Ascending aorta (tissue), 2 donors: Measurements from ENCODE around the gene NUDT2. TPM values are rescaled to one million over a fixed set of nuclear protein-coding genes. Genes with fewer than 3 reads are reported as not detected.

Source experiments
- DNase-seq, 2 donors: peaks; one replicate each; pipeline ENCODE4 v3.0.0-alpha.2; 2019; ENCODE audit warnings: low spot score in 2 of 2
- H3K27ac ChIP-seq, 2 donors: fragments of 200-600 bp; sonication (generic); one replicate each; pipeline ENCODE4 v1.5.1; 2016 to 2017; ENCODE audit warnings: mild to moderate bottlenecking in 1 of 2
- H3K27me3 ChIP-seq: fragments of 200-600 bp; sonication (generic); one replicate; pipeline ENCODE4 v1.5.1; 2017
- H3K36me3 ChIP-seq, 2 donors: fragments of 200-600 bp; sonication (generic); one replicate each; pipeline ENCODE4 v1.5.1; 2016
- H3K4me1 ChIP-seq, 2 donors: fragments of 200-600 bp; sonication (generic); one replicate each; pipeline ENCODE4 v1.5.1; 2016 to 2017; ENCODE audit warnings: mild to moderate bottlenecking in 1 of 2
- H3K4me3 ChIP-seq, 2 donors: fragments of 200-600 bp; sonication (generic); one replicate each; pipeline ENCODE4 v1.5.1; 2016 to 2017; ENCODE audit warnings: mild to moderate bottlenecking in 1 of 2
- H3K9me3 ChIP-seq, 2 donors: fragments of 200-600 bp; sonication (generic); one replicate each; pipeline ENCODE4 v1.5.1; 2016
- CTCF ChIP-seq, 3 experiments: fragments of 200-600 bp in 2 of 3; fragments of 450-650 bp in 1 of 3; sonication (generic) in 2 of 3; IDR thresholded peaks; one replicate each; pipeline ENCODE4 v1.5.1; 2016 to 2019; ENCODE audit warnings: antibody characterized with exemption in 3 of 3, mild to moderate bottlenecking in 1 of 3, moderate library complexity in 1 of 3
- intact Hi-C: fragments of 100-400 bp; cut with DNase I; formaldehyde crosslinking; loops from one replicate; pipeline ENCODE4 v1.15.1; 2023
- total RNA-seq: library from RNA; depleted of rRNA; stranded (reverse); fragments of >200 nt; gene quantifications from one replicate; pipeline ENCODE4 v1.1.0, GENCODE V29; 2016

Gene NUDT2
- total RNA-seq, result not detected

- H3K4me1 ChIP-seq, result peaks cover 0 to 9% of the 10 kb centered on the region in 2 donors
- peak within 1 kb of the TSS; percentile 88 to 93 for H3K27ac ChIP-seq
- intact Hi-C loops, result loop anchor here (1.0 to 5.0 kb wide), 7 partner anchors 76 to 338 kb away; partner anchors contain the start of genes DCAF12, UBAP1 and UBAP2
- no peaks in the 10 kb centered on the region for H3K36me3 ChIP-seq
- no peaks in the 10 kb centered on the region for H3K9me3 ChIP-seq
- no peaks in the 10 kb centered on the region for H3K27me3 ChIP-seq
- no peak for TF ChIP-seq CTCF (IDR thresholded peaks at IDR 0.05)
- H3K4me3 ChIP-seq, result peak within 1 kb of the TSS; percentile 84 to 89
- peak; percentile 97 to 99 for DNase-seq
Measured at GRCh38 chr9:34328987-34329832, at the start of gene NUDT2, which contains the start of gene KIF24. TSS of gene NUDT2 (plus strand) at chr9:34329569. CDS start at chr9:34339040, 9,471 bp downstream. TSS of gene KIF24 (minus strand) at chr9:34329268. CDS start at chr9:34311346, 17,922 bp downstream.

- no peaks in the 10 kb centered on the region for H3K27me3 ChIP-seq
- no peak for TF ChIP-seq CTCF (IDR thresholded peaks at IDR 0.05)
- H3K36me3 ChIP-seq, result no peaks in the 10 kb centered on the region
- no peaks in the 10 kb centered on the region for H3K4me1 ChIP-seq
- H3K4me3 ChIP-seq, result no peak overlapping the region
- DNase-seq, result no peak
- intact Hi-C loops, result no loop called here
- H3K27ac ChIP-seq, result no peak overlapping the region
- no peaks in the 10 kb centered on the region for H3K9me3 ChIP-seq
Measured at GRCh38 chr9:34282096-34282495, 47.3 kb upstream of the NUDT2 start.

GRCh38 chr9:34289159-34289558 lies 40.2 kb upstream of the NUDT2 start:
- intact Hi-C loops, result no loop called here
- Histone ChIP-seq H3K27ac (no peak overlapping the region), H3K4me1 (no peaks in the 10 kb centered on the region), H3K9me3 (no peaks in the 10 kb centered on the region), H3K36me3 (no peaks in the 10 kb centered on the region), H3K4me3 (no peak overlapping the region), H3K27me3 (no peaks in the 10 kb centered on the region)
- no peak for DNase-seq
- no peak for TF ChIP-seq CTCF (IDR thresholded peaks at IDR 0.05)

- H3K36me3 ChIP-seq, result no peaks in the 10 kb centered on the region
- no peaks in the 10 kb centered on the region for H3K27me3 ChIP-seq
- intact Hi-C loops, result no loop called here
- DNase-seq, result no peak
- no peaks in the 10 kb centered on the region for H3K4me1 ChIP-seq
- no peak for TF ChIP-seq CTCF (IDR thresholded peaks at IDR 0.05)
- no peak overlapping the region for H3K4me3 ChIP-seq
- no peaks in the 10 kb centered on the region for H3K9me3 ChIP-seq
- no peak overlapping the region for H3K27ac ChIP-seq
Measured at GRCh38 chr9:34291023-34291422, 38.3 kb upstream of the NUDT2 start.

- Histone ChIP-seq H3K27ac (no peak overlapping the region), H3K4me1 (no peaks in the 10 kb centered on the region), H3K27me3 (no peaks in the 10 kb centered on the region), H3K36me3 (no peaks in the 10 kb centered on the region), H3K9me3 (no peaks in the 10 kb centered on the region), H3K4me3 (no peak overlapping the region)
- DNase-seq, result no peak
- intact Hi-C loops, result no loop called here
- TF ChIP-seq CTCF (IDR thresholded peaks at IDR 0.05), result no peak
Measured at GRCh38 chr9:34291423-34291822, 37.9 kb upstream of the NUDT2 start.
